Subcutaneous abdominal adipose tissue (tissue), 5 donors: ENCODE data around the gene A1BG.
"Not testable (repeated sequence)": the region's sequence is repeated elsewhere in the genome, so short reads cannot be mapped to it uniquely, and the experiment has no call there.

Experiments
- H3K27ac ChIP-seq: one replicate; pipeline ENCODE4 v1.7.0; 2013; ENCODE audit warnings: low read depth, mild to moderate bottlenecking, inconsistent platforms, low read length, moderate library complexity
- H3K27me3 ChIP-seq, 5 donors: one replicate each; pipeline ENCODE4 v1.7.0; 2013; ENCODE audit warnings: low read length in 5 of 5, inconsistent platforms in 1 of 5; ENCODE audit not compliant: control insufficient read depth in 5 of 5, insufficient read depth in 4 of 5
- H3K36me3 ChIP-seq, 5 donors: one replicate each; pipeline ENCODE4 v1.7.0; 2013; ENCODE audit warnings: low read length in 5 of 5; ENCODE audit not compliant: control insufficient read depth in 5 of 5, insufficient read depth in 5 of 5
- H3K4me1 ChIP-seq, 5 donors: one replicate each; pipeline ENCODE4 v1.7.0; 2013; ENCODE audit warnings: low read length in 5 of 5, mild to moderate bottlenecking in 3 of 5, moderate library complexity in 1 of 5; ENCODE audit not compliant: control insufficient read depth in 5 of 5, insufficient read depth in 5 of 5
- H3K4me3 ChIP-seq, 5 donors: one replicate each; pipeline ENCODE4 v1.7.0; 2013; ENCODE audit warnings: low read length in 5 of 5, low read depth in 1 of 5
- H3K9ac ChIP-seq, 5 donors: one replicate each; pipeline ENCODE4 v1.7.0; 2013; ENCODE audit warnings: low read length in 5 of 5, mild to moderate bottlenecking in 4 of 5, moderate library complexity in 3 of 5
- H3K9me3 ChIP-seq, 5 donors: one replicate each; pipeline ENCODE4 v1.7.0; 2013; ENCODE audit warnings: low read length in 5 of 5; ENCODE audit not compliant: control insufficient read depth in 5 of 5
- donor health status: healthy.
- donor health status: healthy.
- donor health status: healthy.
- donor health status: healthy.
- donor health status: healthy.

Gene A1BG

DNA sequence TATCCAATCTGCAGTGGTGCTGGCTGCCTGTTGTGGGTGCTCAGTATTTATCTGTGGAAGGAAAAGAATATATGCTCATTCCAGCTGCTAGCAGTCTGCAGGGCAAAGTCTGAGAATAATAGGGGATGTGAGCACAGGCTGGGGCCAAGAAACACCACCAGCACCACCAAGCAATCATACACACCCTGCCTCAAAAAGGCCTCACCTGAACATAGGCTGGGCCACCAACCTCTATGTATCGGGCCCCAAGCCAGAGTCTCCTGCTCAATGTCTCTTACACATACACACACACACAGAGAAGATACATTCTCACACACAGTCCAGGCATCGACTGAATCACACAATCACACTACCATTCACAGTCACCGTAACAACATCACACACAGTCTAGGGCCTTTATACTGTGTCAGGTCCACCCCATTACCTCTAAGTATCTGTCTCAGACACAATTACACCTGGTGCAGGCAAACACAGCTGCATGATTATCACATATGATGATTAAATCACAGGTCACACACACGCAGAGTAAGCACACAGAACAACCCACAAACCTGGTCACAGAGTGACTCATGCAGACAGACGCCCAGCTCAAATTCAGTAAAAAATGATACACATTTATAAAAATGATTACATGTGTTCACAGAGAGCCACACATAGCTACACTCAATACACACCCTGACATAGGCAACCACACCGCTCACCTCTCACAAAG lies 27.8 kb downstream of the A1BG start:
- peak overlapping the region in 2 of 5 donors; percentile 87 to 93 for H3K9ac ChIP-seq
- H3K27me3 ChIP-seq, result no peaks in the 10 kb centered on the region
- H3K4me3 ChIP-seq, result peak overlapping the region; percentile 86 to 99 (median 88)

DNA sequence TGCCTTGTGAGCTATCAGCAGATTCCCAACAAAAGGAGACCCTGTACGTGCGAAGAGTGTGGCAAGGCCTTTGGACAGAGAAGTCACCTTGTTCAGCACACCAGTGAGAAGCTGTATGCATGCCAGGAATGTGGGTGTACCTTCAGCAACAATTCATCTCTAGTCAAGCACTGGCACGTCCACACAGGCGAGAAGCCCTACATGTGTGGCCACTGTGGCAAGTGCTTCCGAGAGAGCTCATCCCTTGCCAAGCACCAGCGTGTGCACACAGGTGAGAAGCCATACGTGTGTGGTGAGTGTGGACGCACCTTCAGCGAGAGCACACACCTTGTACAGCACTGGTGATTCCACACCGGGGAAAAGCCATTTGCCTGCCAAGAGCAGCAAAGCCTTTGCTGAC lies 34.1 kb downstream of the A1BG start:
- H3K36me3 ChIP-seq, result peaks cover 3 to 40% (median 29%) of the 10 kb centered on the region in 5 donors
- no peaks in the 10 kb centered on the region for H3K9me3 ChIP-seq

More for the DNA sequence above, 27.8 kb downstream of the A1BG start:
- peaks cover 10 to 35% (median 26%) of the 10 kb centered on the region in 5 donors for H3K4me1 ChIP-seq
- H3K27ac ChIP-seq, result no peak overlapping the region
- no peaks in the 10 kb centered on the region for H3K9me3 ChIP-seq
- peaks cover 0 to 10% (median 7%) of the 10 kb centered on the region in 5 donors for H3K36me3 ChIP-seq

DNA sequence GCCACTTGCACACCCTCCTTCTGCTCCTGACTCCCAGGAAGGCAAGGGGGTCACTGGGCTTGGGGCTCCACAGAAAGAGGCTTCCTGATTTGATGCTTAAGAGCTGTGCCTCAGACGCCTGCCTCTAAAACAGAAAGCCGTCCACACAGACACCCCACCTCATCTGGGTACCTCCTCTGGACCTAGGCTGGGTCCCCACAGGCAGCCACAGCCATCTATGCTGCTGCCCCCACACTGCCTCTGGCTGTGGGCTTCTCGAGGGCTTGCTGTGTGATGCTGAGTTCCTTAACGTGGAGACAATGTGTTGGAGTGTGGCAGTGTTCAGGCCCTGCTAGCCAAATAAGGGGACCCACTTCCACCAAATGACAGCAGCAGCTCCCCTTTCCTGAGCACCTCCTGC lies 35.0 kb downstream of the A1BG start:
- H3K9me3 ChIP-seq, result no peaks in the 10 kb centered on the region
- peaks cover 8 to 49% (median 39%) of the 10 kb centered on the region in 5 donors for H3K36me3 ChIP-seq

More for the DNA sequence above, 34.1 kb downstream of the A1BG start:
- H3K4me1 ChIP-seq, result peaks cover 0 to 3% (median 0%) of the 10 kb centered on the region in 5 donors
- H3K27me3 ChIP-seq, result no peaks in the 10 kb centered on the region
- H3K4me3 ChIP-seq, result no peak overlapping the region
- H3K27ac ChIP-seq, result no peak overlapping the region
- H3K9ac ChIP-seq, result no peak overlapping the region

DNA sequence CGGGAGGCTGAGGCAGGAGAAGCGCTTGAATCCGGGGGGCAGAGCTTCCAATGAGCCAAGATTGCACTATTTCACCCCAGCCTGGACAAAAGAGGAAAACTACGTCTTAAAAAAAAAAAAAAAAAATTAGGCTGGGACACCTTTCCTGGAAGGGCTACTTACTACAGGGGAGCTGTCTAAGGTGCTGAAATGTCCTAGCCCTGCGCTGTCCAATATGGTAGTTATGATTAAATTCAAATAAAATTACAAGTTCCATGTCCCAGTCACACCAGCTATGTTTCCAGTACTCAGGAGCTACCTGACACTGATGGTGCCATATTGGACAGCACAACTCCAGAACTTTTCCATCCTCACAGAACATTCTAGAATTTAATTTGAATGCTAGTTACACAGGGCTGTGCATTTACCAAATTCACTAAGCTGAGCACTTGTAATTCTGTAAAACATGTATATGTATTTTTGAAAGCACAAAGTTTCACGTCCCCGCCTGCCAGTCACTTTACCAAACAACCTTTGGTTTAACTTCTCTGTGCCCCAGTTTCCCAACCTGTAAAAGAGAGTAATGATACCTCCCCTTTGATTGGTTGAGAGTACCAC lies 35.7 kb downstream of the A1BG start:
- Histone ChIP-seq H3K36me3 (peaks cover 8 to 56% (median 43%) of the 10 kb centered on the region in 5 donors), H3K27me3 (no peaks in the 10 kb centered on the region), H3K27ac (no peak overlapping the region)

More for the DNA sequence above, 35.0 kb downstream of the A1BG start:
- Histone ChIP-seq H3K27me3 (no peaks in the 10 kb centered on the region), H3K27ac (no peak overlapping the region), H3K9ac (no peak overlapping the region), H3K4me3 (no peak overlapping the region), H3K4me1 (peaks cover 0 to 3% (median 0%) of the 10 kb centered on the region in 5 donors)

DNA sequence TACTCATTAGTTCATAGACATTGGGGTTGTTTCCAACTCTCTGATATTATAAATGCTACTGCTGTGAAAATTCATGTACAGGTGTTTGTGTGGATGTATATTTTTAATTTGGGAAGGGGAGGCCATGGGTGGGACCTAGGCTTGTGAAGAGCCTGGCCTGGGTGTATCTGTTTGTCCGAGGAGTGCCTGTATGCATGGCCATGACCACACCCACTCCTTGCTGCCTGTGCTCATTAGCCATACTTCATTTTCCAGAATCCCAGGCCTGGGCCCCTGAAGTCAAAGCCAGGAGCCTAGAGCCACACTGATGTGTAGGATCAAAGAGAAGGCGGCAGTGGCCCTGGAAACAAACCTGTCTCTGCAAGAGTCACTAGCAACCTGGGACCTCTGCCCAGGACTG lies 37.7 kb downstream of the A1BG start:
- no peaks in the 10 kb centered on the region for H3K9me3 ChIP-seq
- no peak overlapping the region for H3K27ac ChIP-seq
- peaks cover 8 to 63% (median 53%) of the 10 kb centered on the region in 5 donors for H3K36me3 ChIP-seq
- H3K4me3 ChIP-seq, result no peak overlapping the region
- peaks cover 0 to 3% (median 0%) of the 10 kb centered on the region in 5 donors for H3K4me1 ChIP-seq
- no peak overlapping the region for H3K9ac ChIP-seq
- H3K27me3 ChIP-seq, result no peaks in the 10 kb centered on the region

More for the DNA sequence above, 35.7 kb downstream of the A1BG start:
- H3K9ac ChIP-seq, result no peak overlapping the region
- H3K9me3 ChIP-seq, result no peaks in the 10 kb centered on the region
- H3K4me1 ChIP-seq, result peaks cover 0 to 3% (median 0%) of the 10 kb centered on the region in 5 donors
- no peak overlapping the region for H3K4me3 ChIP-seq

DNA sequence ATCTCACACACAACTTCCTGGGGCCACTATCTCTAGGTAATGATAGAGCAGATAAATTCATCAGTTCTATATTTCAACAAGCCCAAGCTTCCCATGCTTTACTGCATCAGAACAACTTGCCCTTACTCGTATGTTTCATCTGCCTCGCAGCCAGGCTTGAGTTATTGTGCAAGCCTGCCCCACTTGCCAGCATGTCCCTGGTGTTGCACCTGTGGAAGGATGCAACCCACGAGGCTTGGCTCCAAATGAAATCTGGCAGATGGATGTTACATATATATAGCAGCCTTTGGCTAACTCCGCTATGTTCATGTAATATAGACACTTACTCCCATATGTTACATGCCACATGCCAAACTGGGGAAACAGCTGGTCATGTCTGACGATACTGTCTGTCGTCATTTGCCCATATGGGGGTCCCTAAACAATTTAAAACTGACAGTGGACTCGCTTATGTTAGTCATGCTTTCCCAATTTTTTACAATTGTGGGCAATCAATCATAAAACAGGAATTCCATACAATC lies 41.9 kb downstream of the A1BG start:
- Histone ChIP-seq H3K27ac (no peak overlapping the region), H3K9me3 (no peaks in the 10 kb centered on the region), H3K9ac (no peak overlapping the region), H3K4me3 (no peak overlapping the region), H3K27me3 (no peaks in the 10 kb centered on the region), H3K36me3 (peaks cover 24 to 69% (median 55%) of the 10 kb centered on the region in 5 donors), H3K4me1 (peaks cover 0 to 7% (median under 1%) of the 10 kb centered on the region in 5 donors)

DNA sequence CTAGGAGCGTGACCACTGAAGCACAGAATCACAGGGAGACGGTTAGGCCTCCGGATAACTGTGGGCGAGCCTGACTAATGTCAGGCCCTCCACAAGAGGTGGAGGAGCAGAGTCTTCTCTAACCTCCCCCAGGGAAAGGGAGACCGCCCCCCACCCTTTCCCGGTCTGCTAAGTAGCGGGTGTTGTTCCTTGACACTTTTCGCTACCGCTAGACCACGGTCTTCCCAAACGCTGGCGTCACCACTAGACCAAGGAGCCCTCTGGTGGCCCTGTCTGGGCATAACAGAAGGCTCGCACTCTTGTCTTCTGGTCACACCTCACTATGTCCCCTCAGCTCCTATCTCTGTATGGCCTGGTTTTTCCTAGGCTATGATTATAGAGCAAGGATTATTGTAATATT lies 42.6 kb downstream of the A1BG start:
- H3K9me3 ChIP-seq, H3K27me3 ChIP-seq, H3K9ac ChIP-seq, H3K4me3 ChIP-seq, H3K27ac ChIP-seq: not testable (repeated sequence)
- Histone ChIP-seq H3K36me3 (peaks cover 24 to 61% (median 50%) of the 10 kb centered on the region in 5 donors), H3K4me1 (peaks cover 5 to 15% (median 7%) of the 10 kb centered on the region in 5 donors)

DNA sequence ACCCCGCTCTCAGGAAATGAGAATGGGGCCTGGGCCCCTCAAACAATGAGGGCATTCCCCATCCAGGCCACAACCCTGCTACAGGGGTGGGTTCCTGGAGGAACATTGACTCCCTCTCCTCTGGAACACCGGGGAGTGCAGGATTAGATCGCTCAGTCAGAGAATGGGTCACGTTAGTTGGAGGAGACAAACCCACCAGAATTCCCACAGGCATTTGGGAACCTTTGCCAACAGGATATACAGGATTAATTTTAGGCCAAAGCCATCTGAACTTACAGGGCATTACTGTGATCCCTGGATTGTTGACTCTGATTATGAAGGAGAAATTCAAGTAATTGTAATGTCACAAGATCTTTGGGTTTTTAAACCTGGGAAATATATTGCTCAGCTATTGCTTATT lies 45.6 kb downstream of the A1BG start:
- Histone ChIP-seq H3K36me3 (peaks cover 16 to 35% (median 24%) of the 10 kb centered on the region in 5 donors), H3K4me1 (peaks cover 10 to 26% (median 16%) of the 10 kb centered on the region in 5 donors), H3K27ac (no peak overlapping the region)

DNA sequence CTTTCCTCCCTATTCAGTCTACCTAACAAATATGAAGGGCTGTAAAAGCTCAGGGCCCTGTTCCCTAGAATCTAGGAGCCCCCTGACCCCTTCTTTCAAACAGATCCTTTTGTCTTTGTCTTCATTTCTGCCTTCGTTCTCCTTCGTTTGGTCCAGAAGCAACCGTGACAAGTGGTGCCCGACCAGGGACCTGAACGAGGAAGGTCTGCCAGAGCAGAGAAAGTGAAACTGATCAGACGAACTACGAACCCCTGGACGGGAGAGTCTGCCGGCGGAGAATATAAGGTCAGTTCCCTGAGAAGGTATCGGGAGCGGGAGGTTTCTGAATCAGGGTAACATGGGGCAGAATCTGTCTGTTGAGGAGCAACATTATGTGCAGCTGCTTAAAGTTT lies 47.4 kb downstream of the A1BG start:
- Histone ChIP-seq H3K27me3 (peaks cover 0 to 3% (median 0%) of the 10 kb centered on the region in 5 donors), H3K9me3 (no peaks in the 10 kb centered on the region), H3K4me1 (peaks cover 10 to 26% (median 16%) of the 10 kb centered on the region in 5 donors), H3K27ac (peak overlapping the region; percentile 89), H3K9ac (peak overlapping the region; percentile 82 to 96 (median 92)), H3K36me3 (peaks cover 12 to 22% (median 16%) of the 10 kb centered on the region in 5 donors), H3K4me3 (peak overlapping the region; percentile 96 to 99 (median 98))

More for the DNA sequence above, 45.6 kb downstream of the A1BG start:
- H3K9me3 ChIP-seq, result no peaks in the 10 kb centered on the region
- peaks cover 0 to 3% (median 0%) of the 10 kb centered on the region in 5 donors for H3K27me3 ChIP-seq
- H3K9ac ChIP-seq, result no peak overlapping the region
- H3K4me3 ChIP-seq, result no peak overlapping the region
